GM12874 (cell line): ENCODE results near the gene KRTAP12-1.
"Not testable (repeated sequence)": the region's sequence is repeated elsewhere in the genome, so short reads cannot be mapped to it uniquely, and the experiment has no call there.

Source experiments
- TF ChIP-seq, protein P1 (sequence below): IDR thresholded peaks from 2 replicates; pipeline ENCODE4 v1.5.1; 2011; ENCODE audit warnings: low read depth, mild to moderate bottlenecking, control low read depth, low read length, moderate library complexity; ENCODE audit not compliant: insufficient read depth

Gene KRTAP12-1

GRCh38 chr21:44648557-44649311 lies 33.2 kb downstream of the KRTAP12-1 start:
- TF ChIP-seq, protein P1, sequence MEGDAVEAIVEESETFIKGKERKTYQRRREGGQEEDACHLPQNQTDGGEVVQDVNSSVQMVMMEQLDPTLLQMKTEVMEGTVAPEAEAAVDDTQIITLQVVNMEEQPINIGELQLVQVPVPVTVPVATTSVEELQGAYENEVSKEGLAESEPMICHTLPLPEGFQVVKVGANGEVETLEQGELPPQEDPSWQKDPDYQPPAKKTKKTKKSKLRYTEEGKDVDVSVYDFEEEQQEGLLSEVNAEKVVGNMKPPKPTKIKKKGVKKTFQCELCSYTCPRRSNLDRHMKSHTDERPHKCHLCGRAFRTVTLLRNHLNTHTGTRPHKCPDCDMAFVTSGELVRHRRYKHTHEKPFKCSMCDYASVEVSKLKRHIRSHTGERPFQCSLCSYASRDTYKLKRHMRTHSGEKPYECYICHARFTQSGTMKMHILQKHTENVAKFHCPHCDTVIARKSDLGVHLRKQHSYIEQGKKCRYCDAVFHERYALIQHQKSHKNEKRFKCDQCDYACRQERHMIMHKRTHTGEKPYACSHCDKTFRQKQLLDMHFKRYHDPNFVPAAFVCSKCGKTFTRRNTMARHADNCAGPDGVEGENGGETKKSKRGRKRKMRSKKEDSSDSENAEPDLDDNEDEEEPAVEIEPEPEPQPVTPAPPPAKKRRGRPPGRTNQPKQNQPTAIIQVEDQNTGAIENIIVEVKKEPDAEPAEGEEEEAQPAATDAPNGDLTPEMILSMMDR = no peak

DNA sequence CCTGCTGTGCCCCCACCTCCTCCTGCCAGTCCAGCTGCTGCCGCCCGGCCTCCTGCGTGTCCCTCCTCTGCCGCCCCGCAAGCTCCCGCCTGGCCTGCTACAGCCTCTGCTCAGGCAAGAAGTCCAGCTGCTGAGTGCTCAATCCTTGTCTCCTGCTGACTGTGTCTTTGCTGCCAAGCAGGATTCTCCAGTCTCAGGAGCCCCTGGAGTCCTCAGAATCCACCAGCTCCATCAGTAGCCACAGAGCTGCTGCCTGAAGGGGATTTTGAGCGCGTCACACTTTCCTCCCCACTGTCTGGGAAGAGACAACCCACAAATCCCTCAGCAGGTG lies 34.8 kb downstream of the KRTAP12-1 start:
- TF ChIP-seq, protein P1 = no peak

GRCh38 chr21:44646366-44647221 lies 35.4 kb downstream of the KRTAP12-1 start, which contains the start of gene KRTAP10-11:
Gene KRTAP10-11, plus strand, starts transcription at chr21:44646414. Its CDS starts 45 bp downstream, at chr21:44646459.
- TF ChIP-seq, protein P1 = not testable (repeated sequence)

DNA sequence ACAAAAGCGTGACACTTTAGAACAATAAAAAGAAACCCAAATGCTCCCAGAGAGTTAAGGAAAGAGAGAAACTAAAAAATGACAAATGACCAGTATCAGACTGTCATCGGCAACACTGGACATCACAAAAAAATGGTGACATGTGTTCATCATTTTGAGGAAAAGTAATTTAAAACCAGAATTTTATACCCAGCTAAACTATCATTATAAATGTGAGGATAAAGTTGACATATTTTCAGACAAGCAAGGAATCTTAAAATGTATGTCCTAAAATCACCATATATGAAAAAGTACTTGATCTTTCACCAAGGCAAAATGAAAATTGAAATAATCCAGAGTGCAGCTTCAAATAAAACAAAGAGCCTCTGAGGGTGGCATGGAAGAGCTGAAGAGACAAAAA lies 37.1 kb downstream of the KRTAP12-1 start:
- TF ChIP-seq, protein P1 = no peak

GRCh38 chr21:44643741-44644310 lies 38.1 kb downstream of the KRTAP12-1 start:
- TF ChIP-seq, protein P1 = no peak

- TF ChIP-seq, protein P1 = no peak
Observed at GRCh38 chr21:44640761-44641160, 41.2 kb downstream of the KRTAP12-1 start.

DNA sequence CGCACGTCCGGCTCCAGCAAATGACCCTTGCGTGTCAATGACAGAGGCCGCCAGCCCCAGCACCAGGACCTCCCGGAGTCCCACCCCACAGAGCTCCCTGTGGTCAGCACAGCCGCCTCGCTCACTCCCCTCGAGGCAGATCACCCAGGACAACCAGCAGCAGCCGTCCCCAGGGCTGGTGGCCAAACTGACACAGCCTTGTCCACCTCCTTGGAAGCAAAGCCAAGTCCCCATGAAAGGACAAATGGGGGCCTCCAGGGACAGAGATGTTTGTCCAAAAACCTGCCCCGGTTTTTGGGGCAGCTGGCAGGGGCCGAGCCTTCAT lies 42.7 kb downstream of the KRTAP12-1 start:
- TF ChIP-seq, protein P1 = no peak
